ENCODE results near the gene MRPS22. TPM values are rescaled to one million over a fixed set of nuclear protein-coding genes. Genes with fewer than 3 reads are reported as not detected.

Gene MRPS22
- total RNA-seq, 1 donor from 2014 or later: 43.0 TPM

GRCh38 chr3:139299261-139300132 is 44.3 kb upstream of the MRPS22 start:
- Mint-ChIP-seq H3K27me3 (peaks cover 11% of the 10 kb centered on the region), H3K4me3 (no peak overlapping the region), H3K36me3 (no peaks in the 10 kb centered on the region), H3K4me1 (ENCODE audit: unreplicated experiment) (no peaks in the 10 kb centered on the region), H3K9me3 (no peaks in the 10 kb centered on the region), H3K27ac (no peak overlapping the region)
- TF ChIP-seq CTCF (conservative IDR thresholded peaks at IDR 0.05): no peak
- DNase-seq (ENCODE audit: extremely low spot score, unreplicated experiment): no peak

- H3K27me3 Mint-ChIP-seq: peaks cover 11% of the 10 kb centered on the region
- DNase-seq (ENCODE audit: extremely low spot score, unreplicated experiment): no peak
- no peak overlapping the region for H3K27ac Mint-ChIP-seq
- H3K4me1 Mint-ChIP-seq (ENCODE audit: unreplicated experiment): no peaks in the 10 kb centered on the region
- no peak for TF ChIP-seq CTCF (conservative IDR thresholded peaks at IDR 0.05)
- H3K9me3 Mint-ChIP-seq: no peaks in the 10 kb centered on the region
- H3K4me3 Mint-ChIP-seq: no peak overlapping the region
- H3K36me3 Mint-ChIP-seq: no peaks in the 10 kb centered on the region
These were observed 43.4 kb upstream of the MRPS22 start for GRCh38 chr3:139300416-139300815.

GRCh38 chr3:139301183-139301582 is 42.6 kb upstream of the MRPS22 start:
- TF ChIP-seq CTCF (conservative IDR thresholded peaks at IDR 0.05): no peak
- Mint-ChIP-seq H3K4me1 (ENCODE audit: unreplicated experiment) (no peaks in the 10 kb centered on the region), H3K36me3 (no peaks in the 10 kb centered on the region), H3K9me3 (no peaks in the 10 kb centered on the region), H3K27ac (no peak overlapping the region), H3K4me3 (no peak overlapping the region), H3K27me3 (peaks cover 11% of the 10 kb centered on the region)
- no peak for DNase-seq (ENCODE audit: extremely low spot score, unreplicated experiment)

- H3K36me3 Mint-ChIP-seq: no peaks in the 10 kb centered on the region
- no peaks in the 10 kb centered on the region for H3K9me3 Mint-ChIP-seq
- TF ChIP-seq CTCF (conservative IDR thresholded peaks at IDR 0.05): no peak
These were observed 42.2 kb upstream of the MRPS22 start for GRCh38 chr3:139301654-139302053.

GRCh38 chr3:139302084-139302800 is 41.6 kb upstream of the MRPS22 start:
- Mint-ChIP-seq H3K4me1 (ENCODE audit: unreplicated experiment) (no peaks in the 10 kb centered on the region), H3K36me3 (no peaks in the 10 kb centered on the region), H3K9me3 (no peaks in the 10 kb centered on the region), H3K27ac (no peak overlapping the region), H3K27me3 (peaks cover 11% of the 10 kb centered on the region), H3K4me3 (no peak overlapping the region)
- no peak for DNase-seq (ENCODE audit: extremely low spot score, unreplicated experiment)
- TF ChIP-seq CTCF (conservative IDR thresholded peaks at IDR 0.05): no peak

More at GRCh38 chr3:139301654-139302053, 42.2 kb upstream of the MRPS22 start:
- peaks cover 11% of the 10 kb centered on the region for H3K27me3 Mint-ChIP-seq
- no peak for DNase-seq (ENCODE audit: extremely low spot score, unreplicated experiment)
- no peaks in the 10 kb centered on the region for H3K4me1 Mint-ChIP-seq (ENCODE audit: unreplicated experiment)
- no peak overlapping the region for H3K27ac Mint-ChIP-seq
- no peak overlapping the region for H3K4me3 Mint-ChIP-seq
